HepG2 (cell line): ENCODE data around the gene PLIN5. TPM values are rescaled to one million over a fixed set of nuclear protein-coding genes. Genes with fewer than 3 reads are reported as not detected.

ENCODE experiments used
- ATAC-seq: fragments of 200-7000 bp; cut with Tn5 transposase; 3 replicates; pipeline ENCODE4 v1.9.1; 2020; ENCODE audit warnings: mild to moderate bottlenecking, moderate library complexity
- Bru-seq: library from RNA; stranded (reverse); fragments of 400-500 nt; gene quantifications from one replicate; lab custom pipeline; 2021; lab: Mats Ljungman, UMichigan
- BruChase-seq, 2 experiments: library from RNA; stranded (reverse); fragments of 400-500 nt; gene quantifications; one replicate each; lab custom pipeline; 2021; lab: Mats Ljungman, UMichigan
- BruUV-seq: library from RNA; stranded (reverse); fragments of 400-500 nt; replicated peaks from 2 replicates; lab custom pipeline; 2021; lab: Mats Ljungman, UMichigan
- CTCF ChIA-PET: fragments of 300-600 bp; formaldehyde crosslinking; extraction: SDS; loops from one replicate; lab custom pipeline; 2021; ENCODE audit warnings: low total read pairs, inconsistent platforms, low intra/inter-chr PET ratio; lab: Yijun Ruan, JAX
- POLR2A ChIA-PET: fragments of 350-600 bp; sonication (Branson Sonifier 250); formaldehyde crosslinking; loops from one replicate; lab custom pipeline; 2020; ENCODE audit warnings: antibody characterized with exemption, inconsistent platforms; lab: Yijun Ruan, JAX
- DNase-seq: peaks from one replicate; pipeline ENCODE4 v3.0.0-alpha.2; 2015; ENCODE audit warnings: low spot score
- FAIRE-seq: peaks from 3 replicates; lab custom pipeline; 2011; peaks lifted over from hg19 to GRCh38; lab: Jason Lieb, UNC
- H2AFZ ChIP-seq: one replicate; pipeline ENCODE4 v1.6.1; 2011; ENCODE audit warnings: low read length, inconsistent platforms
- H3K27ac ChIP-seq: fragments of 300-600 bp; 3 replicates; pipeline ENCODE4 v1.8.0; 2011; ENCODE audit warnings: mixed run types, mild to moderate bottlenecking, mixed read lengths, low read length, inconsistent platforms; ENCODE audit not compliant: insufficient read depth; ENCODE audit errors: extremely low read length
- H3K27me3 ChIP-seq, 2 experiments: fragments of 200-600 bp in 1 of 2; 2 replicates in 1 of 2; 3 replicates in 1 of 2; pipeline versions ENCODE4 v1.6.0 to v1.8.0; 2011; ENCODE audit warnings: low read length in 2 of 2, mild to moderate bottlenecking in 2 of 2, moderate library complexity in 2 of 2, inconsistent platforms in 1 of 2; ENCODE audit not compliant: insufficient read depth in 2 of 2, control insufficient read depth in 1 of 2
- H3K36me3 ChIP-seq, 2 experiments: fragments of 200-600 bp in 1 of 2; replicated peaks in 1 of 2; 2 replicates in 1 of 2; 3 replicates in 1 of 2; pipeline versions ENCODE4 v1.5.1 to v1.8.0; 2011; ENCODE audit warnings: low read length in 2 of 2, inconsistent platforms in 1 of 2; ENCODE audit not compliant: insufficient read depth in 2 of 2, control insufficient read depth in 1 of 2
- H3K4me1 ChIP-seq: 2 replicates; pipeline ENCODE4 v1.5.1; 2012; ENCODE audit warnings: low read length, inconsistent platforms; ENCODE audit not compliant: insufficient read depth
- H3K4me2 ChIP-seq: 2 replicates; pipeline ENCODE4 v1.6.0; 2011; ENCODE audit warnings: low read depth, low read length, inconsistent platforms
- H3K4me3 ChIP-seq, 3 experiments: fragments of 200-600 bp in 1 of 3; sonication (generic), shearing (Covaris generic) in 1 of 3; replicated peaks in 1 of 3; 2 replicates each; pipeline ENCODE4 v1.5.1; 2011 to 2016; ENCODE audit warnings: low read length in 3 of 3, inconsistent platforms in 2 of 3, low read depth in 2 of 3, mild to moderate bottlenecking in 2 of 3, control low read depth in 1 of 3, mixed read lengths in 1 of 3; ENCODE audit not compliant: insufficient read depth in 1 of 3
- H3K79me2 ChIP-seq: one replicate; pipeline ENCODE4 v1.6.1; 2011; ENCODE audit warnings: low read length, inconsistent platforms; ENCODE audit not compliant: insufficient read depth
- H3K9ac ChIP-seq: 2 replicates; pipeline ENCODE4 v1.6.0; 2011; ENCODE audit warnings: mild to moderate bottlenecking, low read depth, low read length, inconsistent platforms; ENCODE audit not compliant: insufficient read depth
- H3K9me3 ChIP-seq: 2 replicates; pipeline ENCODE4 v1.5.1; 2012; ENCODE audit warnings: mild to moderate bottlenecking, low read length
- H4K20me1 ChIP-seq: 2 replicates; pipeline ENCODE4 v1.6.0; 2011; ENCODE audit warnings: inconsistent platforms, mild to moderate bottlenecking, low read length, moderate library complexity; ENCODE audit not compliant: insufficient read depth
- AGO1 ChIP-seq: fragments of 200-400 bp; formaldehyde crosslinking; IDR thresholded peaks from 2 replicates; pipeline ENCODE4 v1.6.1; 2017; ENCODE audit warnings: mild to moderate bottlenecking, low read depth, low read length, moderate library complexity; ENCODE audit not compliant: poor library complexity, severe bottlenecking
- ARID2 ChIP-seq: sonication (generic); formaldehyde crosslinking; IDR thresholded peaks from 2 replicates; pipeline ENCODE4 v1.8.1; 2022; ENCODE audit warnings: mild to moderate bottlenecking, missing genetic modification reagents, borderline replicate concordance
- ASH2L ChIP-seq: fragments of 300-600, 200-600 bp; sonication (generic); IDR thresholded peaks from 2 replicates; pipeline ENCODE4 v1.7.0; 2017; ENCODE audit warnings: low read depth, mild to moderate bottlenecking, moderate library complexity, mixed read lengths, low read length; ENCODE audit not compliant: insufficient read length
- GTF3A ChIP-seq: sonication (generic); formaldehyde crosslinking; conservative IDR thresholded peaks from 2 replicates; pipeline ENCODE4 v1.4.0; 2020; ENCODE audit warnings: mild to moderate bottlenecking, missing genetic modification reagents
- KDM3A ChIP-seq: IDR thresholded peaks from 2 replicates; pipeline ENCODE4 v1.6.1; 2018; ENCODE audit warnings: low read depth, missing compliant biosample characterization
- KDM5B ChIP-seq: sonication (generic); formaldehyde crosslinking; IDR thresholded peaks from 2 replicates; pipeline ENCODE4 v1.4.0; 2020; ENCODE audit warnings: missing genetic modification reagents, mild to moderate bottlenecking, borderline replicate concordance
- NFYC ChIP-seq: IDR thresholded peaks from 2 replicates; pipeline ENCODE4 v1.6.1; 2016; ENCODE audit warnings: missing genetic modification reagents, missing compliant biosample characterization
- PHF8 ChIP-seq: sonication (generic); formaldehyde crosslinking; IDR thresholded peaks from 2 replicates; pipeline ENCODE4 v1.5.0; 2020; ENCODE audit warnings: missing genetic modification reagents
- SNAI1 ChIP-seq: sonication (generic); formaldehyde crosslinking; IDR thresholded peaks from 2 replicates; pipeline ENCODE4 v1.5.0; 2020; ENCODE audit warnings: mild to moderate bottlenecking, missing genetic modification reagents, borderline replicate concordance
- THAP9 ChIP-seq: sonication (generic); formaldehyde crosslinking; IDR thresholded peaks from 2 replicates; pipeline ENCODE4; 2020; ENCODE audit warnings: missing genetic modification reagents, mild to moderate bottlenecking, borderline replicate concordance
- ZBTB38 ChIP-seq: sonication (generic); formaldehyde crosslinking; IDR thresholded peaks from 2 replicates; pipeline ENCODE4 v1.5.1; 2020; ENCODE audit warnings: mild to moderate bottlenecking, missing genetic modification reagents
- ZNF17 ChIP-seq: sonication (generic); formaldehyde crosslinking; IDR thresholded peaks from 2 replicates; pipeline ENCODE4 v1.5.0; 2020; ENCODE audit warnings: mild to moderate bottlenecking, missing genetic modification reagents
- ZNF788 ChIP-seq: sonication (generic); formaldehyde crosslinking; IDR thresholded peaks from 2 replicates; pipeline ENCODE4 v1.5.0; 2020; ENCODE audit warnings: mild to moderate bottlenecking, missing genetic modification reagents, borderline replicate concordance
- WGBS: methylation state at CpG from one replicate; pipeline ENCODE4 v1.1.6; 2017; ENCODE audit warnings: low lambda C conversion rate; 5-methylcytosine and 5-hydroxymethylcytosine counted together
- in situ Hi-C: cut with HindIII; loops from 2 replicates; pipeline ENCODE4 v1.10.0; 2017; ENCODE audit warnings: low pct_unique_long_range_greater_than_20kb; ENCODE audit not compliant: extremely low pct_ligation_motif_present
- intact Hi-C: fragments of 100-400 bp; cut with micrococcal nuclease; formaldehyde crosslinking; loops from one replicate; pipeline ENCODE4 v1.10.0; 2022; ENCODE audit not compliant: unreplicated experiment
- long read RNA-seq, 2 experiments: library from RNA in 1 of 2; library from polyadenylated mRNA in 1 of 2; stranded (forward) in 1 of 2; unstranded in 1 of 2; transcript quantifications; one replicate each; pipeline ENCODE4 v2.0.0, GENCODE V29; 2019 to 2022
- polyA minus RNA-seq, 3 experiments: library from RNA; depleted of rRNA, polyadenylated mRNA; stranded (reverse); fragments of >200 nt; gene quantifications; 2 replicates each; pipeline ENCODE4 v1.2.3, GENCODE V29; 2011; ENCODE audit warnings: low replicate concordance in 1 of 3
- polyA plus RNA-seq, 8 experiments: library from polyadenylated mRNA; depleted of rRNA in 3 of 8; stranded (reverse) in 7 of 8; unstranded in 1 of 8; fragments of >200 nt; fragmentation: Illumina TruSeq in 4 of 8; extraction: Trizol in 4 of 8; gene quantifications; 2 replicates each; pipeline versions ENCODE4 v1.2.1 to v1.2.3, GENCODE V29; 2011 to 2016; ENCODE audit warnings: low read depth in 4 of 8, missing spikeins in 1 of 8, mixed read lengths in 1 of 8; ENCODE audit not compliant: insufficient read depth in 1 of 8
- total RNA-seq, 5 experiments: library from RNA; depleted of rRNA; stranded (reverse); fragments of >200 nt; fragmentation: Illumina TruSeq; extraction: Trizol; gene quantifications; 2 replicates each; pipeline ENCODE4 v1.2.3, GENCODE V29; 2016; ENCODE audit warnings: low read depth in 1 of 5

The PLIN5 gene
- total RNA-seq (2016; rRNA removed; fragmentation: Illumina TruSeq; extraction: Trizol), result 1.6 and 1.8 TPM in 2 replicates
- total RNA-seq (2016; cell fraction: cytosol; rRNA removed; fragmentation: Illumina TruSeq; extraction: Trizol; ENCODE audit: low read depth), result 0.35 and 0.40 TPM in 2 replicates
- total RNA-seq (2016; cell fraction: insoluble cytoplasmic fraction; rRNA removed; fragmentation: Illumina TruSeq; extraction: Trizol), result 0.94 and 1.8 TPM in 2 replicates
- total RNA-seq (2016; cell fraction: membrane; rRNA removed; fragmentation: Illumina TruSeq; extraction: Trizol), result 0.65 TPM in 2 replicates
- 1.9 TPM in 2 replicates for total RNA-seq (2016; cell fraction: nucleus; rRNA removed; fragmentation: Illumina TruSeq; extraction: Trizol)
- 4.8 and 6.3 TPM in 2 replicates for polyA plus RNA-seq (2011; rRNA removed)
- polyA plus RNA-seq (2011; cell fraction: cytosol; rRNA removed), result 1.6 and 1.9 TPM in 2 replicates
- 31.7 and 40.6 TPM in 2 replicates for polyA plus RNA-seq (2011; cell fraction: nucleus; rRNA removed)
- polyA plus RNA-seq (2012), result 1.9 and 2.0 TPM in 2 replicates
- polyA plus RNA-seq (2016; cell fraction: cytosol; fragmentation: Illumina TruSeq; extraction: Trizol; ENCODE audit: low read depth), result 0.12 and 0.53 TPM in 2 replicates
- polyA plus RNA-seq (2016; cell fraction: insoluble cytoplasmic fraction; fragmentation: Illumina TruSeq; extraction: Trizol; ENCODE audit: low read depth), result 0.77 and 1.4 TPM in 2 replicates
- polyA plus RNA-seq (2016; cell fraction: membrane; fragmentation: Illumina TruSeq; extraction: Trizol; ENCODE audit: low read depth), result 0.11 and 0.52 TPM in 2 replicates
- polyA plus RNA-seq (2016; cell fraction: nucleus; fragmentation: Illumina TruSeq; extraction: Trizol; ENCODE audit: insufficient read depth, low read depth), result 5.8 and 8.9 TPM in 2 replicates
- 0.47 and 3.5 TPM in 2 replicates for polyA minus RNA-seq (2011; rRNA and poly(A)+ RNA removed; ENCODE audit: low replicate concordance)
- polyA minus RNA-seq (2011; cell fraction: cytosol; rRNA and poly(A)+ RNA removed), result 0.97 and 0.99 TPM in 2 replicates
- polyA minus RNA-seq (2011; cell fraction: nucleus; rRNA and poly(A)+ RNA removed), result 4.1 and 4.4 TPM in 2 replicates
- Bru-seq, nascent RNA, result percentile 54 among the genes with signal in this experiment
- BruChase-seq, experiment 1, labeled RNA remaining after a 6-hour chase, result percentile 65 among the genes with signal in this experiment
- BruChase-seq, experiment 2, labeled RNA remaining after a 2-hour chase, result percentile 53 among the genes with signal in this experiment
- long read RNA-seq, experiment 1, partial matches to known transcripts, result 0 of 1 reads
- long read RNA-seq, experiment 1, other reads (novel, unspliced or antisense), result 0 of 1 reads
- long read RNA-seq, experiment 2, partial matches to known transcripts, result 0 of 2 reads
- long read RNA-seq, experiment 2, other reads (novel, unspliced or antisense), result 2 of 2 reads

GRCh38 chr19:4534836-4535658 lies at the start of gene PLIN5:
PLIN5 (minus strand) TSS chr19:4535224; CDS start chr19:4534074, 1,150 bp downstream.
- ATAC-seq (peak; percentile 61), FAIRE-seq (peak; percentile 47), DNase-seq (peak; percentile 80)
- intact Hi-C loops, result loop anchor here (5.0 kb wide), 1 partner anchor 63 kb away; the partner anchor contains the start of gene HDGFL2
- TSS peak; percentile 29 for BruUV-seq
- 2% methylated on average over 19 of the region's 49 CpGs for WGBS
- peak within 1 kb of the TSS; percentile 64 for H3K9ac ChIP-seq
- in situ Hi-C loops, result no loop called here
- peaks cover 5% of the 10 kb centered on the region for H3K79me2 ChIP-seq
- H3K27me3 ChIP-seq, result no peaks in the 10 kb centered on the region; a peak in 1 of 5 replicates
- peak within 1 kb of the TSS; percentile 37 to 71 (median 52); a peak in 5 of 6 replicates for H3K4me3 ChIP-seq
- peak within 1 kb of the TSS; percentile 38 for H3K27ac ChIP-seq
- H3K36me3 ChIP-seq, result no peaks in the 10 kb centered on the region
- no peaks in the 10 kb centered on the region for H3K9me3 ChIP-seq
- H3K4me2 ChIP-seq, result peak within 1 kb of the TSS; percentile 93
- ChIA-PET POLR2A (interaction anchor here (0.6 to 2.5 kb wide), 10 partner anchors 10 to 1823 kb away, joined by 3 to 38 read pairs (median 6); partner anchors contain the start of genes FEM1A, HDGFL2 and PLIN4), CTCF (no interaction called here)
- H4K20me1 ChIP-seq, result peaks cover 6% of the 10 kb centered on the region; the same call in 1 of the 2 replicates
- H3K4me1 ChIP-seq, result peaks cover 78% of the 10 kb centered on the region
- no peak within 1 kb of the TSS for H2AFZ ChIP-seq
- TF ChIP-seq ASH2L, result peak; percentile 18
- peak; percentile 50; the same call in 1 of the 2 replicates for TF ChIP-seq KDM5B
- TF ChIP-seq SNAI1 (CRISPR knock-in tag), result 0 out of 2 replicates have a peak, but pooled peaks have one; percentile 41
- TF ChIP-seq GTF3A (CRISPR knock-in tag), result no peak
- TF ChIP-seq ZNF17 (CRISPR knock-in tag), result no peak
- peak; percentile 22; the same call in 1 of the 2 replicates for TF ChIP-seq PHF8 (CRISPR knock-in tag)
- TF ChIP-seq ZBTB38 (CRISPR knock-in tag), result peak; percentile 45; the same call in 1 of the 2 replicates
- TF ChIP-seq KDM3A, result 0 out of 2 replicates have a peak, but pooled peaks have one; percentile 30
- TF ChIP-seq AGO1, result peak; percentile 54
- 0 out of 2 replicates have a peak, but pooled peaks have one; percentile 47 for TF ChIP-seq THAP9 (CRISPR knock-in tag)
- TF ChIP-seq ZNF788 (CRISPR knock-in tag), result peak; percentile 47; the same call in 1 of the 2 replicates
- 0 out of 2 replicates have a peak, but pooled peaks have one; percentile 46 for TF ChIP-seq ARID2 (CRISPR knock-in tag)
- peak; percentile 84 for TF ChIP-seq NFYC (CRISPR knock-in tag)
